Thoracic aorta (tissue), 2 donors: Measurements from ENCODE around the gene UBAC2. TPM values are rescaled to one million over a fixed set of nuclear protein-coding genes. Genes with fewer than 3 reads are reported as not detected.
"Not testable (repeated sequence)": the region's sequence is repeated elsewhere in the genome, so short reads cannot be mapped to it uniquely, and the experiment has no call there.

Experiments used
- ATAC-seq: fragments of 150-250 bp; one replicate; pipeline ENCODE4 v1.8.0; 2017; ENCODE audit warnings: low read depth; ENCODE audit not compliant: insufficient number of reproducible peaks, low FRiP score
- DNase-seq: peaks from one replicate; pipeline ENCODE4 v3.0.0-alpha.2; 2020; ENCODE audit warnings: low spot score
- H3K27ac ChIP-seq, 2 donors: fragments of 200-600 bp; sonication (generic); 1 replicate in 1 of 2; 2 replicates in 1 of 2; pipeline ENCODE4 v1.5.1; 2016; ENCODE audit warnings: mild to moderate bottlenecking in 2 of 2, moderate library complexity in 2 of 2
- H3K27me3 ChIP-seq: fragments of 200-600 bp; sonication (generic); replicated peaks from 2 replicates; pipeline ENCODE4 v1.6.0; 2016; ENCODE audit warnings: mild to moderate bottlenecking; ENCODE audit not compliant: insufficient read depth
- H3K36me3 ChIP-seq: fragments of 200-600 bp; sonication (generic); one replicate; pipeline ENCODE4 v1.5.1; 2016
- H3K4me1 ChIP-seq, 2 donors: fragments of 200-600 bp; sonication (generic); 1 replicate in 1 of 2; 2 replicates in 1 of 2; pipeline versions ENCODE4 v1.5.1 to v1.6.0; 2016; ENCODE audit warnings: low read depth in 2 of 2, mild to moderate bottlenecking in 1 of 2; ENCODE audit not compliant: control insufficient read depth in 1 of 2
- H3K4me3 ChIP-seq: fragments of 200-600 bp; sonication (generic); 2 replicates; pipeline ENCODE4 v1.5.1; 2016; ENCODE audit warnings: mild to moderate bottlenecking
- H3K9me3 ChIP-seq: fragments of 200-600 bp; sonication (generic); 2 replicates; pipeline ENCODE4 v1.5.1; 2016
- total RNA-seq, 2 donors: library from RNA; depleted of rRNA; stranded (reverse); fragments of >200 nt; gene quantifications; one replicate each; pipeline versions ENCODE4 v1.1.0 to v1.2.3, GENCODE V29; 2016
- TF ChIP-seq, protein P1 (sequence below): fragments of 200-600 bp; sonication (generic); IDR thresholded peaks from one replicate; pipeline ENCODE4 v1.5.1; 2019; ENCODE audit warnings: antibody characterized with exemption

The UBAC2 gene
- total RNA-seq, 2 donors from 2014 or later = 41.3 to 49.7 TPM

DNA sequence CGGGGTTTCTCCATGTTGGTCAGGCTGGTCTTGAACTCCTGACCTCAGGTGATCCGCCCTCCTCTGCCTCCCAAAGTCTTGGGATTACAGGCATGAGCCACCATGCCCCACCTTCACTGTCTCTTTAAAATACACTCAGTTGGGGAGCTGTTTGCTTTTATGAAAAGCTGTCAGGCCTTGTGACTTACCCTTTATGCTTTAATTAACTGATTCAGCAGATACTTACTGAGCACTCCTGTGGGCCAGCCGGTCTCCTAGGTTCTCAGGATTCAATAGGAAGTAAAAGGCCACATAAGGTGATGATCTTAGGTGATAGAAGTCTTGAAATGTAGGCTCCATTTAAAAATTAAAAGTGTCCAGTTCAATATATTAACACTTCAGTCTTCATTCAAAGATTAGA lies 7.5 kb downstream of the UBAC2 start:
- ATAC-seq (no peak), DNase-seq (no peak)
- Histone ChIP-seq H3K27me3 (no peaks in the 10 kb centered on the region), H3K4me1 (no peaks in the 10 kb centered on the region), H3K4me3 (no peak overlapping the region), H3K27ac (no peak overlapping the region), H3K9me3 (no peaks in the 10 kb centered on the region), H3K36me3 (no peaks in the 10 kb centered on the region)
- TF ChIP-seq, protein P1, sequence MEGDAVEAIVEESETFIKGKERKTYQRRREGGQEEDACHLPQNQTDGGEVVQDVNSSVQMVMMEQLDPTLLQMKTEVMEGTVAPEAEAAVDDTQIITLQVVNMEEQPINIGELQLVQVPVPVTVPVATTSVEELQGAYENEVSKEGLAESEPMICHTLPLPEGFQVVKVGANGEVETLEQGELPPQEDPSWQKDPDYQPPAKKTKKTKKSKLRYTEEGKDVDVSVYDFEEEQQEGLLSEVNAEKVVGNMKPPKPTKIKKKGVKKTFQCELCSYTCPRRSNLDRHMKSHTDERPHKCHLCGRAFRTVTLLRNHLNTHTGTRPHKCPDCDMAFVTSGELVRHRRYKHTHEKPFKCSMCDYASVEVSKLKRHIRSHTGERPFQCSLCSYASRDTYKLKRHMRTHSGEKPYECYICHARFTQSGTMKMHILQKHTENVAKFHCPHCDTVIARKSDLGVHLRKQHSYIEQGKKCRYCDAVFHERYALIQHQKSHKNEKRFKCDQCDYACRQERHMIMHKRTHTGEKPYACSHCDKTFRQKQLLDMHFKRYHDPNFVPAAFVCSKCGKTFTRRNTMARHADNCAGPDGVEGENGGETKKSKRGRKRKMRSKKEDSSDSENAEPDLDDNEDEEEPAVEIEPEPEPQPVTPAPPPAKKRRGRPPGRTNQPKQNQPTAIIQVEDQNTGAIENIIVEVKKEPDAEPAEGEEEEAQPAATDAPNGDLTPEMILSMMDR = no peak

GRCh38 chr13:99208845-99209527 lies 8.3 kb downstream of the UBAC2 start:
- no peak overlapping the region for H3K4me3 ChIP-seq
- no peaks in the 10 kb centered on the region for H3K36me3 ChIP-seq
- DNase-seq (no peak), ATAC-seq (no peak)
- H3K9me3 ChIP-seq = no peaks in the 10 kb centered on the region
- no peak overlapping the region for H3K27ac ChIP-seq
- H3K27me3 ChIP-seq = no peaks in the 10 kb centered on the region
- no peaks in the 10 kb centered on the region for H3K4me1 ChIP-seq
- TF ChIP-seq, protein P1 = no peak

DNA sequence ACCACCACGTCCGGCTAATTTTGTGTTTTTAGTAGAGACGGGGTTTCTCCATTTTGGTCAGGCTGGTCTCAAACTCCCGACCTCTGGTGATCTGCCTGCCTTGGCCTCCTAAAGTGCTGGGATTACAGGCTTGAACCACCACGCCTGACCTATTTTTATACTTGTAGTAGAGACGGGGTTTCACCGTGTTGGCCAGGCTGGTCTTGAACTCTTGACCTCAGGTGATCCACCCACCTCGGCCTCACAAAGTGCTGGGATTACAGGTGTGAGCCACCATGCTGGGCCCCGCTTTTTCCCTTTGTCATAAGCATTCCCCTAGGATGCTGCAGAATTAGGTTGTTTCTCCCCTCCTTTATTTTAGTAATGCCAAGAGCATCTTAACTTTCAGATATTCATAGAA lies 10.0 kb downstream of the UBAC2 start:
- ATAC-seq, H3K4me3 ChIP-seq, H3K27ac ChIP-seq, H3K9me3 ChIP-seq, H3K4me1 ChIP-seq, H3K27me3 ChIP-seq, DNase-seq, H3K36me3 ChIP-seq: not testable (repeated sequence)

DNA sequence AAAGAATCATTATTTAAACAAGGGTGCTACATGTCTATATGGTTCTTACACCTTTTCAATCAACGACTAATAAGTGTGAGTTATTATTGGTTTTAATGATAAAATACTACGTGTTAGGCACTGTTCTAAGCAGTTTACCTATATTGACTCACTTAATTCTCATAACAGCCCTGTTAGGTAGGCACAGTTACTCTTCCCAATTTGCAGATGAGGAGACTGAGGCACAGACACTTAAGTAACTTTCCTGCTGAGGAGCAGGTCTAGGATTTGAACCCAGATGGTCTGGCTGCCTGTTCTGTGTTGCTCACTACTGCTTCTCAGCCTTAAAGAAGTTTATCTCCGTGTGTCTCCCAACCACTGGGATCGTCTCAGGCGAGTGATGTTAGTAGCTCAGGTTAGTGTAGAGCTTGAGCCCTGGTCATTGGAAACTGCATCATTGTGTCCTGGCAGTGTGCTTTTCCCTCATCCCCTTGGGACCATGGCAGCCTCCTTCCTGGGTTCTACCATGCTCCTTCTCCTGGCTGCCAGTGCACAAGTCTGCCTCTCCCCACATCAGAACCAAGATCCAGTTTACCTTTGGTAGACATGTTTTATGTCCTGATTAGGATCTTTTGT lies 10.9 kb downstream of the UBAC2 start:
- H3K4me1 ChIP-seq = peaks cover 3 to 8% of the 10 kb centered on the region in 2 donors
- ATAC-seq (no peak), DNase-seq (no peak)
- no peaks in the 10 kb centered on the region for H3K9me3 ChIP-seq
- TF ChIP-seq, protein P1 = no peak
- H3K36me3 ChIP-seq = no peaks in the 10 kb centered on the region
- no peak overlapping the region for H3K27ac ChIP-seq
- H3K4me3 ChIP-seq = no peak overlapping the region
- no peaks in the 10 kb centered on the region for H3K27me3 ChIP-seq

- Histone ChIP-seq H3K36me3 (no peaks in the 10 kb centered on the region), H3K4me3 (no peak overlapping the region), H3K27ac (no peak overlapping the region), H3K9me3 (no peaks in the 10 kb centered on the region), H3K4me1 (peaks cover 26 to 30% of the 10 kb centered on the region in 2 donors), H3K27me3 (no peaks in the 10 kb centered on the region)
- DNase-seq (no peak), ATAC-seq (no peak)
- TF ChIP-seq, protein P1 = no peak
These were observed 13.6 kb downstream of the UBAC2 start for GRCh38 chr13:99214232-99214631.
